Endodermal cell (in vitro differentiated cells): Measurements from ENCODE around the gene KCNA10. TPM values are rescaled to one million over a fixed set of nuclear protein-coding genes. Genes with fewer than 3 reads are reported as not detected.

Source experiments
- DNase-seq: peaks from one replicate; pipeline ENCODE4 v3.0.0-alpha.2; 2017
- H3K27ac ChIP-seq: 2 replicates; pipeline ENCODE4 v1.5.1; 2013; ENCODE audit warnings: mild to moderate bottlenecking, low read depth, low read length, moderate library complexity
- H3K27me3 ChIP-seq: 2 replicates; pipeline ENCODE4 v1.6.1; 2013; ENCODE audit warnings: mild to moderate bottlenecking, low read length, moderate library complexity; ENCODE audit not compliant: insufficient read depth, control insufficient read depth, poor library complexity, severe bottlenecking
- H3K36me3 ChIP-seq: 2 replicates; pipeline ENCODE4 v1.7.0; 2013; ENCODE audit warnings: mild to moderate bottlenecking, low read length, moderate library complexity; ENCODE audit not compliant: control insufficient read depth, insufficient read depth
- H3K4me1 ChIP-seq: one replicate; pipeline ENCODE4 v1.7.0; 2013; ENCODE audit warnings: low read length; ENCODE audit not compliant: control insufficient read depth, insufficient read depth
- H3K4me3 ChIP-seq: 2 replicates; pipeline ENCODE4 v1.5.1; 2013; ENCODE audit warnings: mild to moderate bottlenecking, low read length, moderate library complexity
- H3K9ac ChIP-seq: 2 replicates; pipeline ENCODE4 v1.6.1; 2013; ENCODE audit warnings: mild to moderate bottlenecking, low read length, moderate library complexity; ENCODE audit not compliant: poor library complexity, severe bottlenecking; ENCODE audit errors: extremely low read depth
- H3K9me3 ChIP-seq: 2 replicates; pipeline ENCODE4 v1.6.1; 2013; ENCODE audit warnings: mild to moderate bottlenecking, low read length, moderate library complexity; ENCODE audit not compliant: control insufficient read depth
- H3K27ac Mint-ChIP-seq: 2 replicates; pipeline ENCODE4 v1.8.0; 2020; ENCODE audit warnings: mixed read lengths
- H3K27me3 Mint-ChIP-seq: 2 replicates; pipeline ENCODE4 v1.8.0; 2021; ENCODE audit warnings: mild to moderate bottlenecking, mixed read lengths; ENCODE audit not compliant: insufficient read depth
- H3K36me3 Mint-ChIP-seq: 2 replicates; pipeline ENCODE4 v1.8.0; 2020; ENCODE audit warnings: low read depth, mixed read lengths
- H3K4me1 Mint-ChIP-seq: 2 replicates; pipeline ENCODE4 v1.8.0; 2020; ENCODE audit warnings: mixed read lengths
- H3K4me3 Mint-ChIP-seq: 2 replicates; pipeline ENCODE4 v1.8.0; 2020; ENCODE audit warnings: mild to moderate bottlenecking, moderate library complexity, mixed read lengths
- H3K9me3 Mint-ChIP-seq: 2 replicates; pipeline ENCODE4 v1.8.0; 2020; ENCODE audit warnings: mild to moderate bottlenecking, mixed read lengths
- CTCF ChIP-seq: fragments of 200-600 bp; sonication (generic); conservative IDR thresholded peaks from 2 replicates; pipeline ENCODE4 v1.5.0; 2021; ENCODE audit warnings: antibody characterized with exemption, mild to moderate bottlenecking
- WGBS, 2 experiments: methylation state at CpG; one replicate each; pipeline versions ENCODE4 v1.1.5 to v1.1.7; 2013; ENCODE audit warnings: missing lambda C conversion rate in 2 of 2, mixed read lengths in 1 of 2; ENCODE audit not compliant: insufficient coverage in 1 of 2, insufficient read length in 1 of 2; 5-methylcytosine and 5-hydroxymethylcytosine counted together
- total RNA-seq, 2 donors: library from RNA; stranded (reverse); fragmentation: NEBNext Ultra II Directional in 1 of 2; extraction: Animal tissue kit (Norgen Biotek cat#: 25700) in 1 of 2; gene quantifications; 2 replicates in 1 of 2; 3 replicates in 1 of 2; pipeline ENCODE4 v1.2.1, GENCODE V29; 2021

The KCNA10 gene
- total RNA-seq, 2 donors from 2014 or later, result not detected

GRCh38 chr1:110540891-110541685 lies 22.1 kb upstream of the KCNA10 start:
- no peaks in the 10 kb centered on the region for H3K36me3 Mint-ChIP-seq
- H3K27ac ChIP-seq, result peak overlapping the region; percentile 21
- H3K9me3 Mint-ChIP-seq, result no peaks in the 10 kb centered on the region
- H3K4me1 Mint-ChIP-seq, result no peaks in the 10 kb centered on the region
- no peaks in the 10 kb centered on the region for H3K9me3 ChIP-seq
- no peak for TF ChIP-seq CTCF
- H3K27me3 ChIP-seq, result peaks cover 16% of the 10 kb centered on the region
- H3K4me1 ChIP-seq, result no peaks in the 10 kb centered on the region
- H3K9ac ChIP-seq, result no peak overlapping the region
- H3K36me3 ChIP-seq, result no peaks in the 10 kb centered on the region
- no peak for DNase-seq
- H3K4me3 Mint-ChIP-seq, result no peak overlapping the region
- no peak overlapping the region for H3K27ac Mint-ChIP-seq
- 76 to 85% methylated on average over 6 to 7 of the region's 7 CpGs for WGBS, 2 experiments
- no peak overlapping the region for H3K4me3 ChIP-seq
- peaks cover 9% of the 10 kb centered on the region for H3K27me3 Mint-ChIP-seq

GRCh38 chr1:110538921-110539320 lies 19.9 kb upstream of the KCNA10 start:
- Mint-ChIP-seq H3K27ac (no peak overlapping the region), H3K9me3 (no peaks in the 10 kb centered on the region), H3K4me3 (no peak overlapping the region), H3K4me1 (no peaks in the 10 kb centered on the region), H3K36me3 (no peaks in the 10 kb centered on the region), H3K27me3 (peaks cover 7% of the 10 kb centered on the region)
- Histone ChIP-seq H3K27ac (peak overlapping the region; percentile 96), H3K36me3 (no peaks in the 10 kb centered on the region), H3K9ac (no peak overlapping the region), H3K4me1 (no peaks in the 10 kb centered on the region), H3K4me3 (no peak overlapping the region), H3K27me3 (peaks cover 15% of the 10 kb centered on the region), H3K9me3 (no peaks in the 10 kb centered on the region)
- DNase-seq, result no peak
- no peak for TF ChIP-seq CTCF
- WGBS, 2 experiments, result 82 to 84% methylated on average over 5 to 8 of the region's 8 CpGs

GRCh38 chr1:110538075-110538474 lies 19.1 kb upstream of the KCNA10 start:
- Mint-ChIP-seq H3K9me3 (no peaks in the 10 kb centered on the region), H3K27ac (no peak overlapping the region), H3K4me1 (no peaks in the 10 kb centered on the region), H3K27me3 (peaks cover 7% of the 10 kb centered on the region), H3K4me3 (no peak overlapping the region), H3K36me3 (no peaks in the 10 kb centered on the region)
- TF ChIP-seq CTCF, result no peak
- no peaks in the 10 kb centered on the region for H3K9me3 ChIP-seq
- no peak overlapping the region for H3K9ac ChIP-seq
- H3K27me3 ChIP-seq, result peaks cover 9% of the 10 kb centered on the region
- whole genome bisulfite sequencing, 2 experiments, result 75 to 87% methylated on average over 10 to 16 of the region's 16 CpGs
- H3K4me3 ChIP-seq, result no peak overlapping the region
- H3K27ac ChIP-seq, result peak overlapping the region; percentile 96
- H3K36me3 ChIP-seq, result no peaks in the 10 kb centered on the region
- DNase-seq, result no peak
- H3K4me1 ChIP-seq, result no peaks in the 10 kb centered on the region
